K562 (cell line): ENCODE measurements around the gene ADD3. TPM values are rescaled to one million over a fixed set of nuclear protein-coding genes. Genes with fewer than 3 reads are reported as not detected.

Experiments used
- ATAC-seq: fragments of 200-7000 bp; cut with Tn5 transposase; 3 replicates; pipeline ENCODE4 v1.9.1; 2020; ENCODE audit warnings: moderate library complexity
- BruUV-seq: library from RNA; stranded (reverse); fragments of 400-500 nt; replicated peaks from 2 replicates; lab custom pipeline; 2021; lab: Mats Ljungman, UMichigan
- CTCF ChIA-PET: fragments of 300-600 bp; formaldehyde crosslinking; extraction: SDS; loops from one replicate; lab custom pipeline; 2021; ENCODE audit warnings: low intra/inter-chr PET ratio; lab: Yijun Ruan, JAX
- POLR2A ChIA-PET: fragments of 300-600, 350-650 bp; sonication (Branson Sonifier 250); formaldehyde crosslinking; extraction: SDS; loops from one replicate; lab custom pipeline; 2021; ENCODE audit warnings: antibody characterized with exemption, inconsistent platforms; lab: Yijun Ruan, JAX
- DNase-seq, 4 experiments: peaks; one replicate each; pipeline versions ENCODE4 v3.0.0 to v3.0.0-alpha.2; 2011 to 2018; ENCODE audit warnings: low spot score in 3 of 4, mixed read lengths in 3 of 4; ENCODE audit errors: extremely low read depth in 1 of 4
- FAIRE-seq: peaks from 2 replicates; lab custom pipeline; 2011; peaks lifted over from hg19 to GRCh38; lab: Jason Lieb, UNC
- H2AFZ ChIP-seq: 2 replicates; pipeline ENCODE4 v1.6.0; 2011; ENCODE audit warnings: low read depth, low read length, control low read depth, inconsistent platforms
- H3K27ac ChIP-seq: fragments of 200-600 bp; 3 replicates; pipeline ENCODE4 v1.8.0; 2011; ENCODE audit warnings: low read depth, mild to moderate bottlenecking, control low read depth, inconsistent platforms, low read length, moderate library complexity, mixed read lengths; ENCODE audit errors: extremely low read depth
- H3K27me3 ChIP-seq, 2 experiments: fragments of 300-600 bp in 1 of 2; 2 replicates in 1 of 2; 3 replicates in 1 of 2; pipeline versions ENCODE4 v1.6.0 to v1.8.0; 2011; ENCODE audit warnings: inconsistent platforms in 2 of 2, low read length in 2 of 2, mild to moderate bottlenecking in 1 of 2, mixed read lengths in 1 of 2, moderate library complexity in 1 of 2; ENCODE audit not compliant: control insufficient read depth in 2 of 2, insufficient read depth in 2 of 2
- H3K36me3 ChIP-seq: fragments of 300-600 bp; 3 replicates; pipeline ENCODE4 v1.8.0; 2011; ENCODE audit warnings: mild to moderate bottlenecking, low read length, inconsistent platforms; ENCODE audit not compliant: control insufficient read depth, insufficient read depth
- H3K4me1 ChIP-seq, 2 experiments: fragments of 200-600 bp in 1 of 2; replicated peaks in 1 of 2; 2 replicates in 1 of 2; 3 replicates in 1 of 2; pipeline versions ENCODE4 v1.5.1 to v1.8.0; 2011; ENCODE audit warnings: inconsistent platforms in 2 of 2, low read length in 2 of 2, mild to moderate bottlenecking in 1 of 2, mixed read lengths in 1 of 2, moderate library complexity in 1 of 2; ENCODE audit not compliant: control insufficient read depth in 2 of 2, insufficient read depth in 2 of 2
- H3K4me2 ChIP-seq: 2 replicates; pipeline ENCODE4 v1.6.1; 2011; ENCODE audit warnings: low read length, control low read depth, inconsistent platforms, mixed read lengths; ENCODE audit not compliant: insufficient read depth
- H3K4me3 ChIP-seq: fragments of 200-600 bp; sonication (generic), shearing (Covaris generic); 2 replicates; pipeline ENCODE4 v1.5.1; 2016; ENCODE audit warnings: control low read depth, inconsistent platforms
- H3K79me2 ChIP-seq: fragments of 200-600 bp; 3 replicates; pipeline ENCODE4 v1.8.0; 2011; ENCODE audit warnings: low read length, inconsistent platforms; ENCODE audit not compliant: control insufficient read depth, insufficient read depth
- H3K9ac ChIP-seq, 2 experiments: 2 replicates each; pipeline versions ENCODE4 v1.6.0 to v1.6.1; 2011; ENCODE audit warnings: low read depth in 2 of 2, low read length in 2 of 2, control low read depth in 1 of 2, inconsistent platforms in 1 of 2, mild to moderate bottlenecking in 1 of 2, mixed read lengths in 1 of 2; ENCODE audit not compliant: insufficient read depth in 1 of 2
- H3K9me1 ChIP-seq: one replicate; pipeline ENCODE4 v1.6.0; 2011; ENCODE audit warnings: inconsistent platforms, mild to moderate bottlenecking, low read length, moderate library complexity; ENCODE audit not compliant: control insufficient read depth, insufficient read depth
- H3K9me3 ChIP-seq: replicated peaks from 2 replicates; pipeline ENCODE4 v1.5.1; 2011; ENCODE audit warnings: low read depth, low read length, inconsistent platforms; ENCODE audit not compliant: control insufficient read depth, insufficient read depth
- H4K20me1 ChIP-seq: replicated peaks from 2 replicates; pipeline ENCODE4 v1.6.1; 2011; ENCODE audit warnings: low read length, inconsistent platforms, mixed read lengths; ENCODE audit not compliant: control insufficient read depth, insufficient read depth
- CHD1 ChIP-seq: fragments of 200-600 bp; sonication (generic); IDR thresholded peaks from one replicate; pipeline ENCODE4 v1.6.1; 2012; ENCODE audit warnings: mild to moderate bottlenecking, moderate library complexity, low read length, inconsistent platforms
- E2F5 ChIP-seq: sonication (generic); formaldehyde crosslinking; IDR thresholded peaks from 2 replicates; pipeline ENCODE4 v1.8.0; 2022; ENCODE audit warnings: mild to moderate bottlenecking, missing genetic modification reagents
- ESRRA ChIP-seq: fragments of 450-650 bp; IDR thresholded peaks from 2 replicates; pipeline ENCODE4 v1.6.1; 2014; ENCODE audit warnings: low read depth, mild to moderate bottlenecking, moderate library complexity, borderline replicate concordance
- GTF2A2 ChIP-seq: IDR thresholded peaks from 2 replicates; pipeline ENCODE4 v1.6.1; 2016; ENCODE audit warnings: mild to moderate bottlenecking, missing genetic modification characterization, missing compliant biosample characterization
- HNRNPUL1 ChIP-seq: fragments of 200-400 bp; formaldehyde crosslinking; IDR thresholded peaks from 2 replicates; pipeline ENCODE4 v1.6.1; 2017; ENCODE audit warnings: low read length
- KAT8 ChIP-seq: fragments of 450-650 bp; IDR thresholded peaks from 2 replicates; pipeline ENCODE4 v1.6.1; 2016; ENCODE audit warnings: low read depth, mild to moderate bottlenecking
- MED1 ChIP-seq: sonication (generic); formaldehyde crosslinking; IDR thresholded peaks from 2 replicates; pipeline ENCODE4 v1.8.1; 2023; ENCODE audit warnings: missing genetic modification reagents, borderline replicate concordance
- MXD1 ChIP-seq: fragments of 250-450 bp; sonication (Bioruptor Pico); IDR thresholded peaks from 2 replicates; pipeline ENCODE4 v1.8.0; 2021; ENCODE audit warnings: borderline replicate concordance, mild to moderate bottlenecking, moderate library complexity; ENCODE audit not compliant: poor library complexity, severe bottlenecking
- NR2C2 ChIP-seq, 2 experiments: fragments of 200-800 bp in 1 of 2; sonication (Bioruptor generic) in 1 of 2; sonication (generic) in 1 of 2; formaldehyde crosslinking in 1 of 2; IDR thresholded peaks; 2 replicates each; pipeline versions ENCODE4 v1.6.1 to v1.8.0; 2016 to 2022; ENCODE audit warnings: mild to moderate bottlenecking in 1 of 2, missing compliant biosample characterization in 1 of 2, missing genetic modification characterization in 1 of 2, missing genetic modification reagents in 1 of 2
- PCBP2 ChIP-seq: fragments of 200-400 bp; formaldehyde crosslinking; IDR thresholded peaks from 2 replicates; pipeline ENCODE4 v1.6.1; 2018; ENCODE audit warnings: low read length, low read depth, mild to moderate bottlenecking, moderate library complexity; ENCODE audit not compliant: poor library complexity, severe bottlenecking
- RBM25 ChIP-seq: fragments of 200-400 bp; formaldehyde crosslinking; IDR thresholded peaks from 2 replicates; pipeline ENCODE4 v1.6.1; 2018; ENCODE audit warnings: low read length, low read depth, moderate library complexity; ENCODE audit not compliant: severe bottlenecking
- RNF219 ChIP-seq: fragments of 250-450 bp; sonication (Bioruptor Pico); IDR thresholded peaks from 2 replicates; pipeline ENCODE4 v1.5.0; 2022; ENCODE audit warnings: mild to moderate bottlenecking
- SRSF1 ChIP-seq: fragments of 200-400 bp; formaldehyde crosslinking; IDR thresholded peaks from 2 replicates; pipeline ENCODE4 v1.6.1; 2017; ENCODE audit warnings: mild to moderate bottlenecking, low read depth, low read length, moderate library complexity
- ZBTB9 ChIP-seq: fragments of 450-650 bp; formaldehyde crosslinking; IDR thresholded peaks from 2 replicates; pipeline ENCODE4 v1.4.0; 2020; ENCODE audit warnings: mild to moderate bottlenecking, moderate library complexity
- ZNF146 ChIP-seq: IDR thresholded peaks from one replicate; pipeline ENCODE4 v1.6.1; 2018; ENCODE audit warnings: missing compliant biosample characterization; ENCODE audit not compliant: unreplicated experiment
- WGBS: fragments of 100-300 bp; shearing (Covaris generic); methylation state at CpG from one replicate; pipeline ENCODE4 v1.1.6; 2016; ENCODE audit warnings: low coverage, mixed read lengths; ENCODE audit not compliant: insufficient coverage; ENCODE audit errors: missing lambda C conversion rate; 5-methylcytosine and 5-hydroxymethylcytosine counted together
- in situ Hi-C: fragments of 300-500 bp; cut with MboI; formaldehyde crosslinking; loops from 4 replicates; pipeline ENCODE4 v1.15.0; 2018; ENCODE audit warnings: inconsistent platforms, mixed read lengths
- intact Hi-C: fragments of 100-400 bp; cut with micrococcal nuclease; formaldehyde crosslinking; loops from 2 replicates; pipeline ENCODE4 v1.14.2; 2022
- polyA plus RNA-seq, 8 experiments: library from polyadenylated mRNA; depleted of rRNA in 4 of 8; stranded (reverse) in 5 of 8; unstranded in 3 of 8; fragments of >200 nt; fragmentation: Nextera tagmentation in 2 of 8; fragmentation: Illumina TruSeq in 1 of 8; extraction: Ambion mirVana in 2 of 8; extraction: Trizol in 1 of 8; gene quantifications; 2 replicates each; pipeline versions ENCODE4 v1.2.1 to v1.2.3, GENCODE V29; 2011 to 2014; ENCODE audit warnings: inconsistent platforms in 1 of 8, missing spikeins in 1 of 8
- total RNA-seq, 7 experiments: library from RNA; depleted of rRNA in 6 of 7; stranded (reverse); fragments of >200 nt in 6 of 7; fragmentation: Illumina TruSeq in 2 of 7; extraction: Trizol in 2 of 7; gene quantifications; 2 replicates each; pipeline versions ENCODE4 v1.2.1 to v1.2.3, GENCODE V29; 2011 to 2021; ENCODE audit warnings: low replicate concordance in 1 of 7

Gene ADD3
- total and polyA plus RNA-seq, 9 of the 15 experiments (the other 6 are each of a cell fraction or from before 2014, with no cell fraction given): 13.2 to 125 (median 31.7) TPM

- TF ChIP-seq RNF219 (CRISPR knock-in tag): no peak
- no peak for TF ChIP-seq CHD1
- TF ChIP-seq MXD1 (CRISPR knock-in tag): no peak
Observed at GRCh38 chr10:110181451-110181850, 173.7 kb downstream of the ADD3 start (continued).

GRCh38 chr10:110181911-110182310 is 174.1 kb downstream of the ADD3 start:
- H3K79me2 ChIP-seq: no peaks in the 10 kb centered on the region
- in situ Hi-C loops: no loop called here
- no peak overlapping the region for H3K27ac ChIP-seq
- intact Hi-C loops: no loop called here
- H3K4me2 ChIP-seq: no peak overlapping the region; the same call in 1 of the 2 replicates
- H3K4me1 ChIP-seq: peaks cover 6 to 9% of the 10 kb centered on the region in 2 experiments; a peak in 4 of 5 replicates
- H3K27me3 ChIP-seq: no peaks in the 10 kb centered on the region
- ChIA-PET POLR2A (interaction anchor here (0.6 to 1.1 kb wide), 3 partner anchors 27 to 106 kb away, joined by 3 to 4 read pairs (median 4); no protein-coding TSS in a partner anchor), CTCF (no interaction called here)
- no peak for FAIRE-seq
- no peak overlapping the region for H3K9ac ChIP-seq
- DNase-seq: no peak
- no peak overlapping the region for H2AFZ ChIP-seq
- BruUV-seq: no TSS peak
- no peaks in the 10 kb centered on the region for H3K36me3 ChIP-seq
- ATAC-seq: no peak
- H3K9me1 ChIP-seq: no peaks in the 10 kb centered on the region
- H3K9me3 ChIP-seq: no peaks in the 10 kb centered on the region
- no peak overlapping the region for H3K4me3 ChIP-seq
- WGBS: 27% methylated on average over 5 of the region's 5 CpGs
- no peaks in the 10 kb centered on the region for H4K20me1 ChIP-seq
- TF ChIP-seq ZBTB9 (no peak), NR2C2 (CRISPR knock-in tag; IDR thresholded peaks at IDR 0.05) (no peak), NR2C2 (tag; IDR thresholded peaks at IDR 0.05) (no peak), PCBP2 (no peak), RBM25 (peak; percentile 24), GTF2A2 (tag) (no peak), HNRNPUL1 (no peak), E2F5 (no peak), MED1 (CRISPR knock-in tag) (no peak), ESRRA (peak; percentile 37; the same call in 1 of the 2 replicates), SRSF1 (no peak), ZNF146 (no peak), KAT8 (no peak)
